GM21723 (cell line): ENCODE results near the gene ANKH.
"Not testable (repeated sequence)": the region's sequence is repeated elsewhere in the genome, so short reads cannot be mapped to it uniquely, and the experiment has no call there.

ENCODE experiments used
- ATAC-seq: cut with Tn5 transposase; IDR thresholded peaks from one replicate; pipeline ENCODE4 v1.9.1; 2021; ENCODE audit warnings: mild to moderate bottlenecking, moderate library complexity; ENCODE audit not compliant: unreplicated experiment

ANKH gene

DNA sequence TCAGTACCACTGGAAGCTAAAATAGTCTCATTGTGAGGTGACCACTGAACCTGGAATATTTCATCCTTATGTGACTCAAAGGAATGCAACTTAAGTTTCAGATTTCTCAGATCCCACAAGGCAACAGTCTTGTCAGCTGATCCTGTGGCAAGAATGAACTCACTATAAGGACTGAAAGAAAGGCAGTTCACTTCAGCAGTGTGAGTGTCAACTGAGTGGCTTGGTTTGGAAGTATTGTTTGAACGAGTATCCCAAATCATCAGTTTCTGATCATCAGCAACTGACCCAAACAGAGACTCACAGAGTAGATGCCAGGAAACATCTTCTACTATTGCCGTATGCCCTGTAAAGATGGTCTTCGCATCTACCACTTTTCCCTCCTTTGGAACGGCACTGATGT is 74.2 kb downstream of the ANKH start:
- ATAC-seq = not testable (repeated sequence)

DNA sequence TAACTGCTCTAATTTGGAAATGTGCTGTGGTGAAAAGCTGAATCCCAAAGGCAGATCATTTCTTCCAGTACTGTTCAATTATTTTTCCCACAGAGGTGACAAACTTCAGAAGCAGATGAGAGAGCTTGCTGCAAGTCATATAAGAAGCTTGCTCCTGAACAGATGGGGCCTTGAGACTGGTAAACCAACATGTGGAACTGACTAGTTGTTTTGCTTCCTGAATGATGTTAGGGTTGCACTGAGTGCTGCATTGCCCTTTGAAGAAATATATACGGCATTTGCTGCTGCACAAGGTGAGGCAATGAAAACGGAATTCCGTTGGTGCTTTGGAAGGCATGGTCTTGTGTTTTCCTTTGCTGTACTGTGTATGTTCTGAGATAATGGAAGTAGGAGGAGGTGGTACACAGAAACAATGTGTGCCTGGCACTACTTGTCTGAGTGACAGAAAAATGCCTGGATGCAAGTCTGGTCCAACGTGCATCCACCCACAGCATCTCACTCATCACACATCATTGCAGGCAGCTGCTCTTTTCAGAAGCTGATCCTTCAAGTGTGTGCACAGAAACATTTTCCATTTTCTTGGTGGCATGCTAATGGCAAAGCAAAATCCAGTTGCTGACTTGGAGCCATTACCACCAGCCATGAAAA is 76.9 kb downstream of the ANKH start:
- no peak for ATAC-seq

DNA sequence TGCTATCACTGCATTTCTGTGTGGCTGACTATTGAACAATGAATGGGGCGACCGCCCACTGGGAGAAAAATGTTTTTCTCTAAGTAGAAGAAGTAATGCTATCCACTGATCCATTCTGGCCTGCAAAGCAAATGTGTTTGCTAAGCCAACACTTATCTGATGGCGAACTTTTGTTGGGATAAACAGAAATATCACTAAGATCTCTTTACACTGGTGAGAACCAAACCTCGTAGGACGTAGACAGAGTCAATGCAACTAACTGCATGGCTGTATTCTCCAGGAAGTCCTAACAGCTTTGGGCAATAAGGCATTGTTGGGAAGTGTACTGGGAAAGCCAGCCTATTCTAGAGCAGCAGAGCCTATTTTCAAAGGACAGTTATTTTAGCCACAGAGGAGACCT is 77.7 kb downstream of the ANKH start:
- ATAC-seq = no peak

DNA sequence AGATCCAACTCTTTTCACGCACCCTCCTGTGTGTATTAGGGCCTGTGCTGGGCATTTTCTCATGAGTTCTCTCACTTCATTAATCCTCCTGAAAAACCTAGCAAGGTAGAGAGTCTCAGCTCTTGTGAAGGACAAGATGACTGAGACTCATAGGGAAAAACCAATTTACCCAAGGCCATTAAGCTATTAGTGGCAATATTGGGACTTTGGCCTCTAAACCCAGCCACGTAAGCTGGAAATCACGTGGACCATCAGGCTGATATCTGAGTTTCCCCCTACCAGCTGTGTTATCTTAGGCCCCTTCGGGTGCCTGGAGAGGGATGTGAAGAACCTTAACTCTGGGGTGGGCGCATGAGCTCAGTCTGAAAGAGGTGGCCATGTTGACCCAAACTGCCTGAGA is 80.7 kb downstream of the ANKH start:
- ATAC-seq = no peak

DNA sequence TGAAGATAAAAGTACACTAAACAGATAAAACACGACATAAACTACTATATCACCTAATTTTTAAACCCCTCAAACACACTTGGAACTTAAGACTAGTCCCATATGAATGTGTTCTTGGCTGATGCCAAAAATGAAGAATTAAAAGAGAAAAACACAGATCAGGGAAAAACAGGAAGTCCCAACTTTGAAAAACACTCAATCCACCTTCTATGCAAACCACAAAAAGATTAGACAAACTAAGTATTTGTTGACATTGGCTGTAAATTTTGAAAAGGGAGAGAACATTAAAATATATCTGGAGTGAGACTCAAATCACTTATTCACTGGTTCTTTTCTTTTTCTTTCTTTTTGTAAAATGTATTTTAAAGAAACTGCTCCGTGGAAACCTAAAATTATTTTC is 81.4 kb downstream of the ANKH start:
- ATAC-seq = no peak

DNA sequence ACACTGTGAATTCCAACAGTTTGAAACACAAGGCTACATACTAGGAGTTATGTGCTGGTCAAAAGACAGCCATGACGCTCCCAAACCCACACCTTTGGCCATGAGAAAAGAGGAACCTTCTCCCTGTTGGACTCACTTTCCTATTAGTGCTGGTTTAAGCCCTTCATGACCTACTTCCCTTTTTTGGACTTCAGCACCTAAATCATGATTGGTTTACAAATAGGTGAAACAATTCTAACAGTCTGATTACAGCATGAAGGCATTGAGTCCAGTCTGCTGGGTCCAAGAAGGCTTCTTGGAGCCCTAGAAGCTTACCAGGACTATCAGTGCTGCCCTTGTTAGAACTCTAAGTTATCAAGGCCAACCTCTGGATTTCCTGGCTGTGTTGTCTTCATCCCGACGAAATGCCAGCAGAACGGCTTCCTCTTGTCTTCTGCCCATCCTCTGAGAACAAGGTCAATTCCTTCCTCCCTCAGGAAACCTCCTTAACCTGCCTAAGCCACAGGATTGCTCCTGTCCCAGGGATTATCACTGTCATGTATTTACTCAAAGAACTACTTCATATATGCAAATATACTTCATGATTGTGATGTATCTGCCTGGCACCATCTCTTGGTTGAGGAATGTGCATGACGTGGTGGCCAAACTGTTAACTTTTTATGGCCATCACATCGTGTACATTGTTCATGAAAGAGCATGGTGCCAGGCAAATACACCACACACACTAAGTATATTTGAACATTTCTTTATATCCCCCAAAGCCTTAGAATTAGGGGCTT is 83.6 kb downstream of the ANKH start:
- no peak for ATAC-seq

DNA sequence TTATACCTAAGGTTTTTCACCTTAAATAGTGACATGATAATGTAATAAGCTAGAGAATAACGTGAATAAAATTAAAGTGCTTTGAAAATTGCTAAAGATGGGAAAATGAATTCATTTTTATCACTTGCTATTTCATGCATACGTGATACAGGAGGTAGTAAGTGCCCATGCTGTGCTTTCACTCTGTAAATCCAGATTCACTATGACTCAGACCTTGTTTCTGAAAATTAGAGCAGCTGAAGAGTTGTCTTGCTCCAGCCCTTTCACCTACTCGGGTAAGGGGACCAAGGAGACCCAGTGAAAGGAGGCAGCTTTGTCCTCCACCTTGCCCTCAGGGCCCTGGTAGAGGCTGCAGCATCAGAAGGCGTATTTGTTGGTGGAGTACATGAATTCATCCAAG is 87.9 kb downstream of the ANKH start:
- peak; percentile 78 for ATAC-seq

DNA sequence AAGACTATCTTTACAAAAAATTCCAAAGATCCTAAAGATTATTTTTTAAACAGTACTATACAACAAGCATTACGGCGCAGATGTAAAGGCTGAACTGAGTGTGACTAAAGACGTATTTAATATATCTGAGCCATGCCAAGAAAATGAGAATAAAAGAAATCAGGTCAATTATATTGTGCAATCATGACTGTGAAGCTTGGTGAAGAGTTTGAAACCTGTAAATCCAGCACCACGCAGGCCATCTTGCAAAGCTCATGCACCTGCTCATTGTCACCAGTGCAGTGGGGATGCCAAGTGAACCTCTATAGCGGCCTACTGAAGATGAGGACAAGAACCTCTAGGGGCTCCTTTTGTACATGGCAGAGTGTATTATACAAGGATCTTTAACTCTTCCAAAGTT is 89.0 kb downstream of the ANKH start:
- ATAC-seq = no peak

DNA sequence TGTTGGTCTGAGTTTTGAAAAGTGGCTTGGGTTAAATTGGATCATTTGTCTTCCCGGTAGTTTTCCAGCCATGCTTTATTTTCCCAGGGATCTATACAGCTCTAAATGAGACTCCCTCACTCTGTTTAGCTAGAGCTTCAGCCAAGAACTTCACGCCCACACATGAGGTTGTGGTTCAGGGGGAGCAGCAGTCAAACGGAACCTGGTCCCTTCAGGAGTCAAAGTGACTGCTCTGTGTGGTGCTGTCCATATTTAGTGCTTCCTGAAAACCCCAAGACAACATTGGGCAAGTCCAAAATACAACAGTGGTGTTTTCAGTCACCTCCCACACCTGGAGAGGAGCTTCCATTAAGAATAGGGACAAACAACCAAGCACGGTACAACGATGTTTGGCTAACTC is 90.5 kb downstream of the ANKH start:
- peak; percentile 65 for ATAC-seq

DNA sequence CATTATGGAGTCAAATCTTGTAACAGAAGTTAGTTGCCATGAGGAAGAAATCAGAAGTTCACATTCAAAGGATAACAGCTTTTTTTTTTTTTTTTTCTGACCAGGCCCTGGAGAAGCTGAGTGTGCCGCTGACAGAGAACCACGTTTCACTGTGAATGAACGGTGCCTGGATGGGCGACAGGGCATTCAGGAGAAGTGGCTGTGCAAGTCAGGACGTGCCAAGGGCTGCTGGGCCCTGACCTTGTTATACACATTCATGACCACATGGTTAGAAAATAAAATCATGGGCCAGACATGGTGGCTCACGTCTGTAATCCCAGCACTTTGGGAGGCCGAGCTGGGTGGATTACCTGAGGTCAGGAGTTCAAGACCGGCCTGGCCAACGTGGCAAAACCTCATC is 91.6 kb downstream of the ANKH start:
- ATAC-seq = no peak

DNA sequence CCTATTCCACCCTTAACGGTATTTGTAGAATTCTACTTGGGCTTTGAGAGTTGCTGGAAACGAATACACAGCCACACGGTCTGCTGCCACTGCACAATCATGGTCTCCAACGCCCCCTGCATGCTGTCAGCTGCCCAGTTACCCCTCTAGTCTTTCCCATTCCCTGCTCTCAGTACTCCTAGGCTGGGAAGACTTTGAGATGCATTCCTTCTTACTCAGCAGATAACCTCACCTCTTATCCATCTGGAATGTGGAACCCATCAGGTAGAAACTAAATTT is 92.8 kb downstream of the ANKH start:
- ATAC-seq = no peak

DNA sequence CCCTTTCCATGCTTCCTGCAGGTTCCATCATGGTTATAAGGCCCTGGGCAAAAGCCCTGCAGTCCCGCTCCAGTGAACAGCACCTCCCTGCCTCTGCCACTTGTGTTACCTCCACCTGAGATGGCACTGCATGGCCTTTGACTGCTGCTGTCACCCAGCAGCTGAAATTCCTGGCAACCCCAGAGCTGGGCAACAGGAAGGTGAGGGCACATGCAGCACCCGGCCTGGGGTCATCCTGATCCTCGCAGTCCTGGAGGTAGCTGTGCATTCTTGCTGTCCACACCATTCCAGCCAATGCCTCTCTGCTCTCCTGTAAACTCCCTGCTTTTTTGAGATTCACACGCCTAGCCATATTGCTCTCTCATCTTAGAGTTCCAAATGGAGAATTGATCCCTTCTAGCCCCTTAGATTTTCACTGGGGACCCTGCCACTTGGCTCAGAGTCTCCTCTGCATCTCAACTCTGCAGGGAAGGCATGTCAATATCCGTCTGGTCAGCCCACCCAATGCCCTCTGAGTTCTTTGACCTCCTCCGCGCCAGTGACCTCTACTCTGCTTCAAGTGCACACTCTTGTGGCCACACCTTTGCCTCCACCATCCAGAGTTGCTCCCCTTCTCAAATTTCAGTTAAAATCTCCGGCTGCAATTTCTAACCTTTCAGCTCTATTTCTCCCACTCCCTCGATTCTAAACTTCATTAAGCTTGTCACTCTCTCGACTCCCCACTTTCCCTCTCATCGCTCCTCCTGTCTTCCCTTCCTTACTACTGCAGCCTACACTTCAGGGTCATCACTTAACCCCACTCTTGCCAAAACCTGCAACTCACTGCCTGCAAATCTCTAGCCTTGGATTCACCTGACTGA is 93.4 kb downstream of the ANKH start:
- ATAC-seq = no peak

DNA sequence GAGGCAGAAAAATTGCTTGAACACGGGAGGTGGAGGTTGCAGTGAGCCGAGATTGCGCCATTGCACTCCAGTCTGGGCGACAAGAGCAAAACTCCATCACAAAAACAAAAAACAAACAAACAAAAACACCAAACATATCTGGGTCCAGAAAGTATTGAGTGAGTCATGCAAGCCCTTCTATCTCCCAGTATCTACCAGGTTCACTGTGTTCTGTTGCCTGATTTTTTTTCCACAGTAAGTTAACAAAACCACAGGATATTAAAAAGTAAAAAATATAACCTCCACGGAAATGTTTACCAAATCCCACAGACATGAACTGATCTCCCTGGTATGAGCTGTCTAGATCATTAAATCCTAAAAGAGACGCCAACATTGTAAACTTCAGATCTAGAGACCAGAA is 94.4 kb downstream of the ANKH start:
- ATAC-seq = no peak

DNA sequence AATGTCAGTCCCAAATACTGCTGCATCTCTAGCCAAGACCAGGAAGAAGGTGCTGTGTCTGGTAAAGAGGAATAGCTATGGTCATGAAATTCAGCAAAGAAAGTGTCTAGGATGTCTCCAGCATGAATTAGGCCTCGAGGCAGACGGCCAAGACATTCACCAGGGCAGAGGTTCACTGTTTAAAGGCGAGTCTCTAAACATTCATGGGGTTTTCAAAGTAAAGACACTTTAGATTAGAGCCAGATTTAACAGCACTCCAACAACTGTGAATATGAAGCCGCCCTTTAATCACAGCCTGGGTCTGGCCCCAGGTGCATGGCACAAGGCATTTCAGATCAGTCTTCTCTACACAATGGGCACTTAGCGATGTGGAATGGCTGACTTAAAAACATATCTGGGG is 95.0 kb downstream of the ANKH start:
- no peak for ATAC-seq

DNA sequence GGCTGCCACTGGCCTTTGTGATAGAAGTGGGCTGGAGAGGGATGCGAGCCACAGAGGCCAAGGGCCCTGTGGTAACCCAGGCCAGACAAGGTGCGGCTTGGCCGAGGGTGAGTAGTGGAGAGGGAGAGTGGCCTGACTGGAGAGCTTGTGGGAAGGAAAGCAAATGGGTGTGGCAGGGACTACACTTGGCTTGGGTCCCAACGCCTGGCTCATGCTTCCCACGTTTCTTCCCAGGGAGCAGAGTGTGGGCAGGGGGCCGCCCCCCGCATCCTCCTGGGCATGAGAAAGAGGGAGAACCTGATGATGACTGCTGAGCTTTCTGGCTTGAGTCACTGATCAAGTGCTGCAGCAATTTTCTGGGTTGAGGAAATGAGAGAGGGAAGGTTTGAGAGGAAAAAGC is 95.7 kb downstream of the ANKH start:
- ATAC-seq = no peak

DNA sequence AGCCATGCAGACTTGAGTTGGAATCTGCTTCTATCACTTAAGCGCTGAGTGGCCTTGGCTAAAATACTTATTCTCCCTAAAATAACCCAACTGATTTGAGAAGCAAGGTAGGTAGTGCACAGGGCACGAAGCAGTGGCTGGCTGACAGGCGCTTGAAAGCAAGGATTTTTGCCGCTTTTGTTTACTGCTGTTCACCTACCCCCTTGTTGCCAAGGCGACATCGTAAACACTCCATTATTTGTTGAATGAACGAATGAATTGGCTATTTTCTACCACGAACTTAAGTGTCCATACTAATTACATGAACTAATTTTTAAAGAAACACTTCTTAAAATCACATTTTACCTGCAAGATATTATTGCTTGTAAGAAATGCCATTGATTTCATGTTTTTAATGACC is 98.0 kb downstream of the ANKH start:
- ATAC-seq = no peak

DNA sequence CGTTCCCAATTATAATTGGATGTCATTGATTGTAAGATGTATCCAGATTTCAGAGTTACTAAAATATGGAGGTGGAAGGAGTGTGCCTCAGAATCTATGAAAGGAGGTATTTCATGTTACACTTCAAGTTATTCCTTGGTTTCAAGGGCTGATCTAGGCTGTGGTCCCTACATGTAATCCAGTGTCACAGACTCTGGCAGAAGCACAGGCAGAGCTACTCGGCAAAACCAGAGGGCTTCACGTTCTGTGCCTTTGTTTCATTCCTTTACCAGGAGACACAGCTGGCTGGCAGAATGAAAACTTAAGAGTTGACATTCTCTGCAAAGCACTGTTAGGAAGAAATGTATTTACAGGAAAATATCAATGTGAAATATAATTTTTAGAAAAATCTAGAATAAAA is 99.6 kb downstream of the ANKH start:
- ATAC-seq = no peak

DNA sequence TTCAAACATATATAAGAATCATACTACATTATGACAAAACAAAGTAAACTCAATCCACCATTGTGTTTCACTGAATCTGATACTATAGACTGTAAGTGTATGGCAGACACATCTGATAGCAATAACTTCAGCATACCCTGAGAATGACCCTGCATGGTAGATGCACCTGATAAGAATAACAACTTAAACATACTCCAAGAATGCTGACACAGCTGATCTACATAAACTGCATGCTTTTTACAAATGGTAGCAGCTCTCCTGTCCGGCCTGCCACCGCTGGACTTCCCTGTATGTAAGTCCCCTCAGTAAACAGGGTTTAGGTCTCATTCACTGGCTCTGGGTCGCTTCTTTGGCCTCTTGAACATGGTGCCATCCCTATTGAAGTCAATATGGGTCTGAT is 100.4 kb downstream of the ANKH start:
- no peak for ATAC-seq

DNA sequence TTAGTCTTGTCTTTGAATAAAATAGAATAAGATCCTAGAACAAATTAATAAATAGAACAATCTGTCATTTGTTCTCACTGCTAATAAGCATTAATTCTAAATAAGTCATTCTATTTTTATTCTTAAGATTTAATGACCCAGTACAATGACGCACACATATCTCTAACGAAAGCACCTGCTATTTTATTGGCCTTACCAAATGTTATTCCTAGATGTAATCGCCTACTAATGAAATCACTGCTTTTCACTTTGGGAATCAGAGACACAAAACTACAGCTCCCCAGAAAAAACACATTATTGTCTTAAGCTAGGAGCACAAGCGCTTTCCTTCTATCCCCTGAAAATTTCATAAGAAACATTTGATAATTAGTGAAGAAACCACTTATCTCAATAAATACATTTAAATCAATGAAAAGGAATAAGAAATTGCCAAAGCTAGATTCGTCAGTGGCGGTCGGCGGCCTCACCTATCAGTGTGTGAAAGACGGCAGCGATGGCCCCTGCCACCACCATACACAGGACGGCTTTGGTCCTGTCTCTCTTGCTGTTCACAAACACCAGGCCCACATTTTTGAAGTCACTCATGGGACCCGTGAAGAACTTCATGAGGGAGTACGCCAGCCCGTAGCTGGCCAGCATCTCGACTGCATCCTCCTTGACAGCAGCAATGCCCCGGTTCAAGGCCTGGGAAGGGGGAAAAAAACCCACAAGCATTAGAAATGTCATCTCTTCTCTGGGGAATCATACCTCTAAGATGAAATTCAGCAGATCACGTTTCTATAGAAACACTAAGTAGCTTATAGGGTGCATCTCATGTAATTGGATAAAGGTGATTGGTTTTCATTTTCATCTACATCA is 102.8 kb downstream of the ANKH start:
- no peak for ATAC-seq

DNA sequence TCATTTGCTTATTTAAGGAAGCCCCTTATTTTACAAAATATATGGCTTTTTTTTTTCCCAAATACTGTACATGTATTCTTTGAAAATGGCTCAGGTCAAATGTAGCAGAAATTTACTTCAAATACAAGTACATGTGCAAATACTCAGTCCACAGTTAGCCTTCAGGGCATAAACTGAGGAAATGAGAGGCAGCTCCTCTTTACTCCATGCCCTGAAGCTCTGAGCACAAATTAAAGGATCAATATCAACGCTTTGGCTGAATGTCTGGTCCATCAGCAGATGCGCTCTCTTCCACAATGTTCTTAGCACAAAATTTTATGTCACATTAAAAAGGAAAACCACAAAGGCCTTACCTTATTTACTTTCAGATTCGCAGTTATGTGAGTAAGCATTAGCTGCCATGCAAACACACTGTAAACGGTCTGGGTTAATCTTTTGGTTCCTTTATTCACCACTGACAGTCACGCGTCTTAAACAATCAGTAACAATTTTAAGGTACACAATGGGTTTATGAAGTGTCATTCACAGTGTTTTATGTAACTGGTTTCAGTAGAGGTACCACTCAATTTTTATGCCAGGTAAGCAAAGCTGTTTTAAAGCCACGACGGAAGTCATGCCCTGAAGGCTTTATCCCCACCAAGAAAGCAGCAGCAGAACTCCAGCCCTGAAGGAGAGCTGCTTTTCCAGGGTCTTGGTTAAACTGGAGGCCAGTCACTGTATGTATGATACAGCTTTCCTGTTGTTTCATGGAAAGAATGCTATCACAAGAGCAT is 103.7 kb downstream of the ANKH start:
- peak; percentile 92 for ATAC-seq
